Measurements from ENCODE around the gene PRKCZ. TPM values are rescaled to one million over a fixed set of nuclear protein-coding genes. Genes with fewer than 3 reads are reported as not detected.

Gene PRKCZ
- total RNA-seq, 3 donors from 2014 or later = 0.64 to 17.9 (median 12.5) TPM

GRCh38 chr1:2141025-2141424 is 90.8 kb downstream of the PRKCZ start:
- H3K9me3 ChIP-seq = no peaks in the 10 kb centered on the region
- TF ChIP-seq POLR2A (IDR thresholded peaks at IDR 0.05) = no peak
- no peak for TF ChIP-seq POLR2AphosphoS5 (IDR thresholded peaks at IDR 0.05)
- TF ChIP-seq CTCF (IDR thresholded peaks at IDR 0.05) = no peak
- H3K27ac ChIP-seq = no peak overlapping the region
- H3K27me3 ChIP-seq = no peaks in the 10 kb centered on the region
- H3K4me1 ChIP-seq = no peaks in the 10 kb centered on the region
- no peak overlapping the region for H3K4me3 ChIP-seq
- no peaks in the 10 kb centered on the region for H3K36me3 ChIP-seq
- intact Hi-C loops (cut with DNase I; ENCODE audit: low total_unique reads) = no loop called here
- no peak for DNase-seq (ENCODE audit: low spot score in 2 of 2)

GRCh38 chr1:2143814-2144500 is 93.7 kb downstream of the PRKCZ start:
- H3K27me3 ChIP-seq = no peaks in the 10 kb centered on the region
- no peak overlapping the region for H3K4me3 ChIP-seq
- H3K9me3 ChIP-seq = no peaks in the 10 kb centered on the region
- TF ChIP-seq POLR2AphosphoS5 (IDR thresholded peaks at IDR 0.05) (no peak), POLR2A (IDR thresholded peaks at IDR 0.05) (no peak), CTCF (IDR thresholded peaks at IDR 0.05) (no peak)
- no peaks in the 10 kb centered on the region for H3K4me1 ChIP-seq
- H3K36me3 ChIP-seq = no peaks in the 10 kb centered on the region
- no peak overlapping the region for H3K27ac ChIP-seq
- intact Hi-C loops (cut with DNase I; ENCODE audit: low total_unique reads) = no loop called here
- no peak for DNase-seq (ENCODE audit: low spot score in 2 of 2)

GRCh38 chr1:2144501-2145090 is 94.4 kb downstream of the PRKCZ start:
- TF ChIP-seq POLR2AphosphoS5 (IDR thresholded peaks at IDR 0.05) (no peak), CTCF (IDR thresholded peaks at IDR 0.05) (no peak), POLR2A (IDR thresholded peaks at IDR 0.05) (no peak)
- Histone ChIP-seq H3K27ac (no peak overlapping the region), H3K4me1 (no peaks in the 10 kb centered on the region), H3K27me3 (no peaks in the 10 kb centered on the region), H3K9me3 (no peaks in the 10 kb centered on the region), H3K4me3 (no peak overlapping the region), H3K36me3 (no peaks in the 10 kb centered on the region)
- intact Hi-C loops (cut with DNase I; ENCODE audit: low total_unique reads) = no loop called here
- DNase-seq (ENCODE audit: low spot score in 2 of 2) = no peak

GRCh38 chr1:2145946-2146835 is 96.0 kb downstream of the PRKCZ start:
- no peak for DNase-seq (ENCODE audit: low spot score in 2 of 2)
- no peaks in the 10 kb centered on the region for H3K4me1 ChIP-seq
- intact Hi-C loops (cut with DNase I; ENCODE audit: low total_unique reads) = no loop called here
- no peak for TF ChIP-seq POLR2A (IDR thresholded peaks at IDR 0.05)
- no peak for TF ChIP-seq POLR2AphosphoS5 (IDR thresholded peaks at IDR 0.05)
- TF ChIP-seq CTCF (IDR thresholded peaks at IDR 0.05) = no peak
- H3K9me3 ChIP-seq = no peaks in the 10 kb centered on the region
- H3K4me3 ChIP-seq = no peak overlapping the region
- no peak overlapping the region for H3K27ac ChIP-seq
- H3K27me3 ChIP-seq = no peaks in the 10 kb centered on the region
- no peaks in the 10 kb centered on the region for H3K36me3 ChIP-seq
